GM18858 (cell line): ENCODE measurements around the gene MAN2B1.
"Not testable (repeated sequence)": the region's sequence is repeated elsewhere in the genome, so short reads cannot be mapped to it uniquely, and the experiment has no call there.

Experiments used
- ATAC-seq: cut with Tn5 transposase; IDR thresholded peaks from one replicate; pipeline ENCODE4 v1.9.1; 2021; ENCODE audit not compliant: unreplicated experiment

MAN2B1 gene

DNA sequence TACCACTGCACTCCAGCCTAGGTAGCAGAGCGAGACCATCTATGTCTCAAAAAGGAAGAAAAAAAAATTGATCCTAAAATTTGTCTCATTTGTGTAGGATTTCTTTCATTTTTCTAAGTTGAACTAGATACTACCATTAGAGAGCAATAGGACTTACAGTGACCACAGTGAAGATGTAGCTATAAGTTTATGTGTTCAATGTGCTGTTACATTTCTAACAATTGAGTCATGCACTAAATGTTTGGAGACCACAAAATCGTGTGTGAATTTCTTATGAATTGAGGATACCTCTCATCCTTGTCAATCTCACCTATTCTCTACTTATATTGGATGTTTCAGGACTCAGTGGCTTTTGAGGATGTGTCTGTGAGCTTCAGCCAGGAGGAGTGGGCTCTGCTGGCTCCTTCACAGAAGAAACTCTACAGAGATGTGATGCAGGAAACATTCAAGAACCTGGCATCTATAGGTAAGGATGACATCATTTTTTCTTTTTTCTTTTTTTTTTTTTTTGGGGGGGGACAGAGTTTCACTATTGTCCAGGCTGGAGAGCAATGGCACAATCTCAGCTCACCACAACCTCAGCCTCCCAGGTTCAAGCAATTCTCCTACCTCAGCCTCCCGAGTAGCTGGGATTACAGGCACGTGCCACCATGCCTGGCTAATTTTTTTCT, 43.0 kb downstream of the MAN2B1 start:
- no peak for ATAC-seq

DNA sequence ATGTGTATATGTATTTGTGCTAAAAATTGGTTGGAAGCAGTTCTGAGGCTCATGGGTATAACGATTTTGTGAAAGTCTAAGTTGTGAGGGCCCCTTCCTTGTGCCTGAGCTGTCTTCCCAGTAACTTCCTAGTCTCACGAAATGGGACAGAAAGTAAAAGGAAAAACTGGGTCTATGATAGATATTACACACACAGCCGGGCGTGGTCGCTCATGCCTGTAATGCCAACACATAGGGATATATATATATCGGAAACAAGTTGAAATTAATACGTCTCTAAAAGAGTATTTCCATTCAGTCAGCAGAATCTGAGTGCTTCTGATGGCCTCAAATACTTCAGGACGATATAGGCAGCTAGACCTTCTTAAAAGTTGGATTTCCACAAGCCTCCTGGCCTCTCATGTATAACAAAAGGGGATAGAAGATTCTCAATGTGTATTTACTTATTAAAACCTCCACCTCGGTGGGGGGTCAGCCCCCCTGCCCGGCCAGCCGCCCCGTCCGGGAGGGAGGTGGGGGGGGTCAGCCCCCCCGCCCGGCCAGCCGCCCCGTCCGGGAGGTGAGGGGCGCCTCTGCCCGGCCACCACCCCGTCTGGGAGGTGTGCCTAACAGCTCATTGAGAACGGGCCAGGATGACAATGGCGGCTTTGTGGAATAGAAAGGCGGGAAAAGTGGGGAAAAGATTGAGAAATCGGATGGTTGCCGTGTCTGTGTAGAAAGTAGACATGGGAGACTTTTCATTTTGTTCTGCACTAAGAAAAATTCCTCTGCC, 45.1 kb downstream of the MAN2B1 start:
- ATAC-seq, result not testable (repeated sequence)

DNA sequence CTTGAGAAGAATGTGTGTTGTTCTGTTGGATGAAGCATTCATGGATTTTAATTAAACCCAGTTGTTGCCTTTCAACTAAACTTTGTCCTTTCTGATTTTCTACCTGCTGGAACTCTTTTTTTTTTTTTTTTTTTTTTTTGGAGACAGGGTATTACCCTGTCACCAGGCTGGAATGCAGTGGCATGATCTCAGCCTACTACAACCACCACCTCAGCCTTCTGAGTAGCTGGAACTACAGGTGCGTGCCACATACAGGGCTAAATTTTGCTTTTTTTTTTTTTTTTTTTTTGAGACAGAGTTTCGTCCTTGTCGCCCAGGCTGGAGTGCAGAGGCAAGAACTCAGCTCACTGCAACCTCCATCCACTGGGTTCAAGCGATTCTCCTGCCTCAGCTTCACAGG, 48.9 kb downstream of the MAN2B1 start:
- no peak for ATAC-seq

DNA sequence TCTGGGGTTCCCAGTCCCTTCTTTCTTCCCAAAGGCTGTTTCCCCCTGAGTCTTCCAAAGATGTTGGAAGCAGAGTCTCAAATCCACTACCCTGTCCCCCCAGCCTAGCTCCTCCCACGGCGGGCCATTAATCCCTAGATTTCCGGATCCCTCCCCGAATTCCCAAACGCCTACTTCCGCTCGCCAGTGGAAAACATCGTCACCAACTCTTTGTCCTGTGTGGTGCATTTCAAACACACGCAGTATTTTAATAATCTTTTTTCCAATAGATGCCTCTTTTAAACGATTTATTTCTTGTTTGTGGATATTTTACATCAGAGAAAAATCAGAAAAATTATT, 55.2 kb downstream of the MAN2B1 start:
- ATAC-seq, result no peak

DNA sequence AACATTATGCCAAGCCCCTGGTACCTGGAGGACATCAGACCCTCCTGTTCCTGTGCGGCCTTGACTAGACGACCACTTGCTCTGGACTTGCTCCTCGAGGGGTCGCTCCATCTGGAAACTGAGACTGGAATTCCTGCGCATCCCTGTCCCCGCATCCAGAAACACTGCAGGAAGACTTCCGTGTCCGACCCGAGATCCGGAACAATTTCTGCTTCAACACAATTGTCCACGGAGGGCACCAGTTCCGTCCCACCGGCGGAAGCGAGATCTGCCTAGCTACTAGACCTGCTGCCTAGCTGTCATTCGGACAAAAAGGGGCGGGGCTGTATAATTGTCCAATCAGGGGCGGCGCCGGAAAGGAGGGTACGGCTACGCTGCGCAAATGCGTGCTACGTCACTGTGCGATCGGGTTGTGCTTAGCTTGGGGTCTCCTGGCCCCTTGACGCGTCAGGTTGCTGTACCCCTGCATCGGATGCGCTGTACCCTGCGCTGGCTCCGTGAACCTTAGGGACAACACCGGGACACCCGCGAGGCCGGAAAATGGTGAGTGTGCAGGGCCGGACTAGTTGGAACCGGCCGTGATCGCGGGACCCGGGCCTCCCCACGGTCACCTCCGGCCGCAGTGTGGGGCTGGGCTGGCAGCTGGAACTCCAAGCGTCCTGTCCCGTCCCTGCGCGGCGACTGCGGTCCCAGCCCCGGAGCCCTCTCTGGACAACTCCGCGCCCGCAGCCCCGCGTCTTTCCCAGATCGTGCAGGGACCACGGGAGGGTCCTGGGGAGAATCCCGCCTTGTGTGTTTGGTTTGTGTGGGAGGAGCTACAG, 55.8 kb downstream of the MAN2B1 start, which contains the start of the genes ZNF490 and ZNF791:
Gene ZNF490, minus strand, starts transcription at position 274 of the 821 bp plus-strand sequence. Its CDS starts 133 bp downstream, at position 141.
Gene ZNF791, plus strand, starts transcription at position 381 of the 821 bp plus-strand sequence. Its CDS starts 160 bp downstream, at position 541.
- no peak for ATAC-seq

DNA sequence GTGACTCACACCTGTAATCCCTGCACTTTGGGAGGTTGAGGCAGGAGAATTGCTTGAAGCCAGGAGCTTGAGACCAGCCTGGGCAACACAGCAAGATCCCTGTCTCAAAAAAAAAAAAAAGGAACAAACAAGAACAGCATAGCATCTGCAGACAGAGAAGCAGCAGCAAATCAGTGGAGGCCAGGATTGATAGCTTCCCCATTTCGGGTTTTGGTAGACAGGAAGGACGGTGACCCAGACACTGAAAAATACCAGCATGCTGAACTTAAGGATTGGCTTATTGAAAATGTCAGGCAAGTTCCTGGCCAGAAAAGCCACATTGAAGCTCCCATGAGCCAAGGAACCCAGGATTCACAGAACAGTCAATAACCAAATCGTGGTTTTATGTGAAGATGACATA, 58.9 kb downstream of the MAN2B1 start:
- ATAC-seq, result no peak

DNA sequence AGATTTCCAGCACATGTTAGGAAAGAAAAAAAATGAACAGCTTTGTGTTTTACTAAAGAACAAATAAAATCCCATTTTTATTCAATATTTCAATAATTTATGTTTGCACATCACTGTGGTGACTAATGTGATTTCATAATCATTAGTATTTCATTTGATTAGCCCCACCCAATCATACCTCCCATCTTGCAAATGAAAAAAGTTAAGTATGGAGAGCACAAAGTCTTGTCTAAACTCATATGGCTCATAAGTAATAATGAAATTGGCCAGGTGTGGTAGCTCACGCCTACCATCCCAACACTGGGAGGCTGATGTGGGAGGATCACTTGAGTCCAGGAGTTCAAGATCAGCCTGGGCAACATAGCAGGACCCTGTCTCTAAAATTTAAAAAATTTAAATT, 59.7 kb downstream of the MAN2B1 start:
- ATAC-seq, result no peak

DNA sequence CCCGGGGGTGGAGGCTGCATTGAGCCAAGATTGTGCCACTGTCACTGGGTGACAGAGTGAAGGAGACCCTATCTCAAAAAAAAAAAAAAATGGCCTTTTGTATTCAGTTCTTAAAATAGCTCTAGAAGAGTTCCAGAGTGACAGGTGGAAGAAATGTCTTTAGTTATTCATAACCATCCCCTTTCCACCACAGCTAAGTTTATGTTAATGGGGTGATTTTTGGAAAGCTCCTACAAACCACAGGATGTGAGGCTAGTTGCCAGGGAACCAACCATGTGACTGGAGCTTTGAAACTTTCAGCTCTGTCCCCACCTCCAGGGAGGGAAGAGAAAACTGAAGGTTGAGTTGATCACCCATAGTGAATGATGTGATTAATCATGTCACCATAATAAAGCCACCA, 62.8 kb downstream of the MAN2B1 start:
- ATAC-seq, result no peak

DNA sequence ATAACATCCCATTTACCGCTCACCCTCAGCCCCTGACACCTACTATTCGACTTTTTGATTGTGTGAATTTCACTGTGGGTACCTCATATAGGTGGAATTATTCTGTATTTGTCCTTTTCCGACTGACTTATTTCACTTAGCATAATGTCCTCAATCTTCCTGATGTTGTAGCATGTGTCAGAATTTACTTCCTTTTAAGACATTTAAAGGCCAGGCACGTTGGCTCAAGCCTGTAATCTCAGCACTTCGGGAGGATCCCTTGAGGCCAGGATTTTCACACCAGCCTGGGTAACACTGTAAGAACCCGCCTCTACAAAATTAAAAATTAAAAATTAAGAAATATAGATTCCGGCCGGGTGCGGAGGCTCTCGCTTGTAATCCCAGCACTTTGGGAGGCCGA, 68.9 kb downstream of the MAN2B1 start:
- ATAC-seq, result no peak

DNA sequence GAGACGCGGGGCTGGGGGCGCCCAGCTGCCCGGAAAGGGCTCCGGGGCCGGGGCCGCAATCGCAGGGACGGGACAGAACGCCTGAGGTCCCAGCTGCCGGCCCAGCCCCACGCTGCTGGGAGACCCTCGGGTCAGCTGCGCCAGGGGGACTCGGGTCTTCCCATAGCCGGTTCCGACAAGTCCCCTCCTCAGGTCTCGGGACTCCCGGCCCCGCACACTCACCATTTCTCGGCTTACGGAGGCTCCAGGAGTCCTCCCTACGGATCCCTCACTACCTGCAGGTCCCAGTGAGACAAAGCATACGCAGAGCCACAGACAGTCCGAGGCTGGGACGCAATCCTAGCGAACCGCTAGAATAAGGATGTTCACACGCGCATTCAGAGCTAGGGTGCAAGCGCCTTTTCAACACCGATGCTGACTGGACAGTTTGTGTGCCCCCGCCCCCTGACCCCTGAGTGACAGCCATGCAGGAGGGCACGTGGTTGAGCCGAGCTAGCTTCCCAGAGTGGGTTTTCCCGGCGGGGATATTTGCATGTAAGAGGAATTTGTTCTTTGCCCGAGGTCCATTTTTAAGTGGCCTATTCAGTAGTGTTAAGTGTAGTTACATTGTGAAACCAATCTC, 69.5 kb downstream of the MAN2B1 start:
- no peak for ATAC-seq
